HL-60 (cell line): ENCODE data around the gene GPER1.

Source experiments
- DNase-seq, 2 experiments: peaks; one replicate each; pipeline ENCODE4 v3.0.0-alpha.2; 2010 to 2020; ENCODE audit warnings: low read depth in 1 of 2, low spot score in 1 of 2
- H3K27ac ChIP-seq: fragments of 250-450 bp; sonication (Bioruptor Pico); replicated peaks from 2 replicates; pipeline ENCODE4 v1.5.1; 2020; ENCODE audit warnings: mild to moderate bottlenecking, moderate library complexity
- H3K27me3 ChIP-seq: fragments of 250-450 bp; sonication (Bioruptor Pico); 2 replicates; pipeline ENCODE4 v1.5.1; 2021; ENCODE audit warnings: mild to moderate bottlenecking, moderate library complexity; ENCODE audit not compliant: insufficient read depth, poor library complexity, severe bottlenecking
- H3K4me3 ChIP-seq: replicated peaks from 2 replicates; pipeline ENCODE4 v1.5.1; 2011; ENCODE audit warnings: mild to moderate bottlenecking, control low read depth, low read length; ENCODE audit not compliant: insufficient read depth
- GABPA ChIP-seq: IDR thresholded peaks from 2 replicates; pipeline ENCODE4 v1.6.1; 2012; ENCODE audit warnings: low read depth
- POLR2AphosphoS5 ChIP-seq: IDR thresholded peaks from 2 replicates; pipeline ENCODE4 v1.6.1; 2012; ENCODE audit warnings: low read depth
- SPI1 ChIP-seq: IDR thresholded peaks from 2 replicates; pipeline ENCODE4 v1.6.1; 2012; ENCODE audit warnings: low read depth, mild to moderate bottlenecking, borderline replicate concordance
- TF ChIP-seq, protein P1 (sequence below): IDR thresholded peaks from 2 replicates; pipeline ENCODE4 v1.6.1; 2012; ENCODE audit warnings: low read depth; ENCODE audit not compliant: insufficient replicate concordance
- TF ChIP-seq, protein P2 (sequence below): IDR thresholded peaks from one replicate; pipeline ENCODE4 v1.5.1; 2011; ENCODE audit warnings: low read length, control low read depth, inconsistent platforms; ENCODE audit not compliant: insufficient read depth

The GPER1 gene

DNA sequence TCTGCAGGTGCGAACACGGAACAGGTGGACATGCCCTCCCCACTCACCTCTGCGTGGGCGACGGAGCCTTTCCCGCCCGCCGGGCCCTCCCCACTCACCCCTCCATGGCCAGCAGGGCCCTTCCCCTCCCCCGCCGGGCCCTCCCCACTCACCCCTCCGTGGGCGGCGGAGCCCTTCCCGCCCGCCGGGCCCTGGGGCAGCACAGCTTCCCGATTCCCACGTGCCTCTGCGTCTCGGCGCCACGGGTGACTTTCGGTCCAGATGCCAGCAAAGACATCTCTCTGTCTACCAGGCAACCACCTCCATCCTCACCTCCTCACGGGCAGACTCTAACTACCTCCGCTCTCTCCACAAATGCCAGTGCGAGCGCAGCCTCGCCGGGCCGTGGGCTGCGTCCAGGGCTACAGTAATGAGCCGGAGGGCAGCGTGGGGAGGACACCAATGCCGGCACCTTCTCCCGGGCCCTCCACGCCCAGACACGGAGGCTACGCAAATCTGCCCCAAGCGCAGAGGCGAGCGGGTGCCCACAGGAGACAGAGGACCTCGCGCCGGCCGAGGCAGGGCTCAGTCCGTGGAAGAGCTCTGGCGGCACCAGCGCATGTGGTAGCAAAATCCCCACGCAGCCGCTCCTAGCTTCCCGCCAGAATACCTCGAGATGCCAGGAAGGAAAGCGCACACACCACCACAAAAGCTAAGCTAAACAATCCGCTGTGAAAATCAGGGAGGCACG, 21.8 kb downstream of the GPER1 start:
- TF ChIP-seq, protein P1, sequence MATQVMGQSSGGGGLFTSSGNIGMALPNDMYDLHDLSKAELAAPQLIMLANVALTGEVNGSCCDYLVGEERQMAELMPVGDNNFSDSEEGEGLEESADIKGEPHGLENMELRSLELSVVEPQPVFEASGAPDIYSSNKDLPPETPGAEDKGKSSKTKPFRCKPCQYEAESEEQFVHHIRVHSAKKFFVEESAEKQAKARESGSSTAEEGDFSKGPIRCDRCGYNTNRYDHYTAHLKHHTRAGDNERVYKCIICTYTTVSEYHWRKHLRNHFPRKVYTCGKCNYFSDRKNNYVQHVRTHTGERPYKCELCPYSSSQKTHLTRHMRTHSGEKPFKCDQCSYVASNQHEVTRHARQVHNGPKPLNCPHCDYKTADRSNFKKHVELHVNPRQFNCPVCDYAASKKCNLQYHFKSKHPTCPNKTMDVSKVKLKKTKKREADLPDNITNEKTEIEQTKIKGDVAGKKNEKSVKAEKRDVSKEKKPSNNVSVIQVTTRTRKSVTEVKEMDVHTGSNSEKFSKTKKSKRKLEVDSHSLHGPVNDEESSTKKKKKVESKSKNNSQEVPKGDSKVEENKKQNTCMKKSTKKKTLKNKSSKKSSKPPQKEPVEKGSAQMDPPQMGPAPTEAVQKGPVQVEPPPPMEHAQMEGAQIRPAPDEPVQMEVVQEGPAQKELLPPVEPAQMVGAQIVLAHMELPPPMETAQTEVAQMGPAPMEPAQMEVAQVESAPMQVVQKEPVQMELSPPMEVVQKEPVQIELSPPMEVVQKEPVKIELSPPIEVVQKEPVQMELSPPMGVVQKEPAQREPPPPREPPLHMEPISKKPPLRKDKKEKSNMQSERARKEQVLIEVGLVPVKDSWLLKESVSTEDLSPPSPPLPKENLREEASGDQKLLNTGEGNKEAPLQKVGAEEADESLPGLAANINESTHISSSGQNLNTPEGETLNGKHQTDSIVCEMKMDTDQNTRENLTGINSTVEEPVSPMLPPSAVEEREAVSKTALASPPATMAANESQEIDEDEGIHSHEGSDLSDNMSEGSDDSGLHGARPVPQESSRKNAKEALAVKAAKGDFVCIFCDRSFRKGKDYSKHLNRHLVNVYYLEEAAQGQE: no peak
- TF ChIP-seq, protein P2, sequence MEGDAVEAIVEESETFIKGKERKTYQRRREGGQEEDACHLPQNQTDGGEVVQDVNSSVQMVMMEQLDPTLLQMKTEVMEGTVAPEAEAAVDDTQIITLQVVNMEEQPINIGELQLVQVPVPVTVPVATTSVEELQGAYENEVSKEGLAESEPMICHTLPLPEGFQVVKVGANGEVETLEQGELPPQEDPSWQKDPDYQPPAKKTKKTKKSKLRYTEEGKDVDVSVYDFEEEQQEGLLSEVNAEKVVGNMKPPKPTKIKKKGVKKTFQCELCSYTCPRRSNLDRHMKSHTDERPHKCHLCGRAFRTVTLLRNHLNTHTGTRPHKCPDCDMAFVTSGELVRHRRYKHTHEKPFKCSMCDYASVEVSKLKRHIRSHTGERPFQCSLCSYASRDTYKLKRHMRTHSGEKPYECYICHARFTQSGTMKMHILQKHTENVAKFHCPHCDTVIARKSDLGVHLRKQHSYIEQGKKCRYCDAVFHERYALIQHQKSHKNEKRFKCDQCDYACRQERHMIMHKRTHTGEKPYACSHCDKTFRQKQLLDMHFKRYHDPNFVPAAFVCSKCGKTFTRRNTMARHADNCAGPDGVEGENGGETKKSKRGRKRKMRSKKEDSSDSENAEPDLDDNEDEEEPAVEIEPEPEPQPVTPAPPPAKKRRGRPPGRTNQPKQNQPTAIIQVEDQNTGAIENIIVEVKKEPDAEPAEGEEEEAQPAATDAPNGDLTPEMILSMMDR: no peak
- TF ChIP-seq GABPA: no peak
- TF ChIP-seq POLR2AphosphoS5: no peak
- no peak for TF ChIP-seq SPI1

DNA sequence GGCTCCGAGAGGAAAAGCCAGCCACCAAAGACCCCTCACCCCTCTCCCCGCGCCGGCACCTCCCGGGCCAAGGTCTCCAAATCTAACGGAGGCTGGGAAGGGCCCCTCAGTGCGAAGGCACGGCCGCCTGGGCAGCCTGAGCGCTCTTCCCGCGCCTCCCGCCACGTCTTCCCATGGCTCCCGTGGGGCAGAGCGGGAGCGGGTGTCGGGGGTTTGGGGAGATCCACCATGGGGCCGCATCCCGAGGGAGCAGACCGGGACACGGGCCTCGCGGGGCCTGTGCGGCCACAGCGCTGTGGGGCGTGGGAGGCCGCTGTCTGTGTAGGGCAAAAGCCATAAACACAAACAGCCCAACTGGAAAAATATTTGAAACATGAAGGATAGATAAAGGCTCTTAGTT, 22.4 kb downstream of the GPER1 start:
- no peaks in the 10 kb centered on the region for H3K27me3 ChIP-seq
- H3K27ac ChIP-seq: no peak overlapping the region
- DNase-seq: no peak
- no peak for TF ChIP-seq SPI1
- TF ChIP-seq, protein P1: no peak
- TF ChIP-seq, protein P2: no peak
- TF ChIP-seq GABPA: no peak
- TF ChIP-seq POLR2AphosphoS5: no peak
- H3K4me3 ChIP-seq: no peak overlapping the region

More for the DNA sequence above, 21.8 kb downstream of the GPER1 start:
- Histone ChIP-seq H3K27me3 (no peaks in the 10 kb centered on the region), H3K4me3 (no peak overlapping the region), H3K27ac (no peak overlapping the region)
- DNase-seq: no peak

DNA sequence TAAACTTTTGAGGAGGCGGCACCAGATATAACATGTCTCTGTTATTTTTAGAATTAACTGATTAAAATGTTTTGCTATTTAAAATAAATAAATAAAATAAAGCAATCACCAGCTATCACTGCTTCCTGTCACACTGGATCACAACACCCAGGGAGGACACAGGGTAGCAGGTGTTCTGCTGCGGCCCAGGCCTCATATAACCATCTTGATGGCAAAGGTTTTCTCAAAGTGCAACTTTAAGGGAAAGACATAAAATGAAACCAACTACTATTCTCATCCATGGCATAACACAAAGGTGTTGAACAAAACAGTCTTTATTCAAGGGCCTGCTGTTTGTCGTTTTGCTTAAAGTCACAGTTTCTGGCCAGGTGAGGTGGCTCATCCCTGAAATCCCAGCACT, 23.2 kb downstream of the GPER1 start:
- no peaks in the 10 kb centered on the region for H3K27me3 ChIP-seq
- TF ChIP-seq, protein P1: no peak
- TF ChIP-seq POLR2AphosphoS5 (no peak), GABPA (no peak), SPI1 (no peak)
- TF ChIP-seq, protein P2: no peak
- no peak overlapping the region for H3K27ac ChIP-seq
- H3K4me3 ChIP-seq: no peak overlapping the region
- no peak for DNase-seq
